ENCODE data around the gene PTGDR2.

GRCh38 chr11:60862171-60862570, 6.4 kb upstream of the PTGDR2 start:
- TF ChIP-seq POLR2A (IDR thresholded peaks at IDR 0.05): no peak
- TF ChIP-seq POLR2AphosphoS5 (IDR thresholded peaks at IDR 0.05; ENCODE audit: insufficient read depth in 1 of 2, low read depth in 1 of 2): no peak

Measured in vagina (tissue), 2 donors.